ENCODE results near the gene MACF1.

Gene MACF1

GRCh38 chr1:39293375-39294070 is 89.0 kb downstream of the MACF1 start:
- 83% methylated on average over 1 of the region's 3 CpGs for WGBS (ENCODE audit: insufficient coverage)
- no peak for DNase-seq
- H3K27ac ChIP-seq (ENCODE audit: insufficient read depth in 1 of 2, low read depth in 1 of 2, low read length in 2 of 2, poor library complexity in 1 of 2, severe bottlenecking in 2 of 2): no peak overlapping the region
- ChIA-PET POLR2A (no interaction called here), CTCF (interaction anchor here (0.8 to 1.9 kb wide), 3 partner anchors 18 to 195 kb away, joined by 3 to 5 read pairs (median 4); no protein-coding TSS in a partner anchor)
- H3K9me3 ChIP-seq (ENCODE audit: control extremely low read depth in 1 of 5, control insufficient read depth in 4 of 5, insufficient read depth in 2 of 5, low read depth in 1 of 5, low read length in 4 of 5): no peaks in the 10 kb centered on the region
- H3K4me3 ChIP-seq (ENCODE audit: control insufficient read depth in 1 of 7, extremely low read depth in 1 of 7, insufficient read depth in 4 of 7, low read depth in 2 of 7, low read length in 6 of 7): no peak overlapping the region
- H3K4me1 ChIP-seq (ENCODE audit: control extremely low read depth in 1 of 4, control insufficient read depth in 4 of 4, insufficient read depth in 4 of 4, low read length in 3 of 4): no peaks in the 10 kb centered on the region
- peaks cover 30 to 83% (median 64%) of the 10 kb centered on the region in 4 experiments for H3K36me3 ChIP-seq (ENCODE audit: control insufficient read depth in 4 of 4, insufficient read depth in 4 of 4, low read length in 3 of 4)
- H3K27me3 ChIP-seq (replicated peaks in 2 of 5; ENCODE audit: control insufficient read depth in 4 of 5, insufficient read depth in 5 of 5, low read length in 4 of 5): no peaks in the 10 kb centered on the region

- no peaks in the 10 kb centered on the region for H3K9me3 ChIP-seq (ENCODE audit: control extremely low read depth in 1 of 5, control insufficient read depth in 4 of 5, insufficient read depth in 2 of 5, low read depth in 1 of 5, low read length in 4 of 5)
- ChIA-PET POLR2A (no interaction called here), CTCF (no interaction called here)
- no peaks in the 10 kb centered on the region for H3K4me1 ChIP-seq (ENCODE audit: control extremely low read depth in 1 of 4, control insufficient read depth in 4 of 4, insufficient read depth in 4 of 4, low read length in 3 of 4)
- 100% methylated on average over 1 of the region's 1 CpG for WGBS (ENCODE audit: insufficient coverage)
- DNase-seq: no peak
- H3K27me3 ChIP-seq (replicated peaks in 2 of 5; ENCODE audit: control insufficient read depth in 4 of 5, insufficient read depth in 5 of 5, low read length in 4 of 5): no peaks in the 10 kb centered on the region
- H3K27ac ChIP-seq (ENCODE audit: insufficient read depth in 1 of 2, low read depth in 1 of 2, low read length in 2 of 2, poor library complexity in 1 of 2, severe bottlenecking in 2 of 2): no peak overlapping the region
- no peak overlapping the region for H3K4me3 ChIP-seq (ENCODE audit: control insufficient read depth in 1 of 7, extremely low read depth in 1 of 7, insufficient read depth in 4 of 7, low read depth in 2 of 7, low read length in 6 of 7)
- H3K36me3 ChIP-seq (ENCODE audit: control insufficient read depth in 4 of 4, insufficient read depth in 4 of 4, low read length in 3 of 4): peaks cover 32 to 85% (median 66%) of the 10 kb centered on the region in 4 experiments
Measured at GRCh38 chr1:39294531-39294930, 90.0 kb downstream of the MACF1 start.

GRCh38 chr1:39295901-39296300 is 91.4 kb downstream of the MACF1 start:
- no peak overlapping the region for H3K27ac ChIP-seq (ENCODE audit: insufficient read depth in 1 of 2, low read depth in 1 of 2, low read length in 2 of 2, poor library complexity in 1 of 2, severe bottlenecking in 2 of 2)
- ChIA-PET POLR2A (no interaction called here), CTCF (interaction anchor here (1.1 kb wide), 1 partner anchor 196 kb away, joined by 4 read pairs; no protein-coding TSS in a partner anchor)
- H3K9me3 ChIP-seq (ENCODE audit: control extremely low read depth in 1 of 5, control insufficient read depth in 4 of 5, insufficient read depth in 2 of 5, low read depth in 1 of 5, low read length in 4 of 5): no peaks in the 10 kb centered on the region
- H3K4me3 ChIP-seq (ENCODE audit: control insufficient read depth in 1 of 7, extremely low read depth in 1 of 7, insufficient read depth in 4 of 7, low read depth in 2 of 7, low read length in 6 of 7): no peak overlapping the region
- no peak for DNase-seq
- no peaks in the 10 kb centered on the region for H3K27me3 ChIP-seq (replicated peaks in 2 of 5; ENCODE audit: control insufficient read depth in 4 of 5, insufficient read depth in 5 of 5, low read length in 4 of 5)
- H3K4me1 ChIP-seq (ENCODE audit: control extremely low read depth in 1 of 4, control insufficient read depth in 4 of 4, insufficient read depth in 4 of 4, low read length in 3 of 4): no peaks in the 10 kb centered on the region
- peaks cover 38 to 91% (median 76%) of the 10 kb centered on the region in 4 experiments for H3K36me3 ChIP-seq (ENCODE audit: control insufficient read depth in 4 of 4, insufficient read depth in 4 of 4, low read length in 3 of 4)
- WGBS (ENCODE audit: insufficient coverage): no CpG with 5 or more reads among the region's 2 CpGs

- Histone ChIP-seq H3K27ac (ENCODE audit: insufficient read depth in 1 of 2, low read depth in 1 of 2, low read length in 2 of 2, poor library complexity in 1 of 2, severe bottlenecking in 2 of 2) (peak overlapping the region in 1 of 2 experiments; percentile 8), H3K9me3 (ENCODE audit: control extremely low read depth in 1 of 5, control insufficient read depth in 4 of 5, insufficient read depth in 2 of 5, low read depth in 1 of 5, low read length in 4 of 5) (no peaks in the 10 kb centered on the region), H3K4me3 (ENCODE audit: control insufficient read depth in 1 of 7, extremely low read depth in 1 of 7, insufficient read depth in 4 of 7, low read depth in 2 of 7, low read length in 6 of 7) (no peak overlapping the region), H3K36me3 (ENCODE audit: control insufficient read depth in 4 of 4, insufficient read depth in 4 of 4, low read length in 3 of 4) (peaks cover 33 to 89% (median 71%) of the 10 kb centered on the region in 4 experiments), H3K4me1 (ENCODE audit: control extremely low read depth in 1 of 4, control insufficient read depth in 4 of 4, insufficient read depth in 4 of 4, low read length in 3 of 4) (no peaks in the 10 kb centered on the region), H3K27me3 (replicated peaks in 2 of 5; ENCODE audit: control insufficient read depth in 4 of 5, insufficient read depth in 5 of 5, low read length in 4 of 5) (no peaks in the 10 kb centered on the region)
- POLR2A ChIA-PET: no interaction called here
- no peak for DNase-seq
- CTCF ChIA-PET: interaction anchor here (0.8 kb wide), 1 partner anchor 10 kb away, joined by 3 read pairs; no protein-coding TSS in a partner anchor
- 100% methylated on average over 2 of the region's 5 CpGs for WGBS (ENCODE audit: insufficient coverage)
Measured at GRCh38 chr1:39297551-39297950, 93.1 kb downstream of the MACF1 start.

GRCh38 chr1:39301606-39302005 is 97.1 kb downstream of the MACF1 start:
- ChIA-PET POLR2A (no interaction called here), CTCF (no interaction called here)
- no peak overlapping the region for H3K27ac ChIP-seq (ENCODE audit: insufficient read depth in 1 of 2, low read depth in 1 of 2, low read length in 2 of 2, poor library complexity in 1 of 2, severe bottlenecking in 2 of 2)
- DNase-seq: no peak
- no peaks in the 10 kb centered on the region for H3K9me3 ChIP-seq (ENCODE audit: control extremely low read depth in 1 of 5, control insufficient read depth in 4 of 5, insufficient read depth in 2 of 5, low read depth in 1 of 5, low read length in 4 of 5)
- H3K27me3 ChIP-seq (replicated peaks in 2 of 5; ENCODE audit: control insufficient read depth in 4 of 5, insufficient read depth in 5 of 5, low read length in 4 of 5): no peaks in the 10 kb centered on the region
- no peaks in the 10 kb centered on the region for H3K4me1 ChIP-seq (ENCODE audit: control extremely low read depth in 1 of 4, control insufficient read depth in 4 of 4, insufficient read depth in 4 of 4, low read length in 3 of 4)
- no peak overlapping the region for H3K4me3 ChIP-seq (ENCODE audit: control insufficient read depth in 1 of 7, extremely low read depth in 1 of 7, insufficient read depth in 4 of 7, low read depth in 2 of 7, low read length in 6 of 7)
- peaks cover 25 to 80% (median 48%) of the 10 kb centered on the region in 4 experiments for H3K36me3 ChIP-seq (ENCODE audit: control insufficient read depth in 4 of 4, insufficient read depth in 4 of 4, low read length in 3 of 4)
- WGBS (ENCODE audit: insufficient coverage): 100% methylated on average over 3 of the region's 5 CpGs

GRCh38 chr1:39305555-39305954 is 101.1 kb downstream of the MACF1 start:
- H3K4me1 ChIP-seq (ENCODE audit: control extremely low read depth in 1 of 4, control insufficient read depth in 4 of 4, insufficient read depth in 4 of 4, low read length in 3 of 4): no peaks in the 10 kb centered on the region
- CTCF ChIA-PET: no interaction called here
- WGBS (ENCODE audit: insufficient coverage): 88% methylated on average over 1 of the region's 2 CpGs
- H3K36me3 ChIP-seq (ENCODE audit: control insufficient read depth in 4 of 4, insufficient read depth in 4 of 4, low read length in 3 of 4): peaks cover 24 to 78% (median 44%) of the 10 kb centered on the region in 4 experiments
- no peaks in the 10 kb centered on the region for H3K27me3 ChIP-seq (replicated peaks in 2 of 5; ENCODE audit: control insufficient read depth in 4 of 5, insufficient read depth in 5 of 5, low read length in 4 of 5)
- no peak for DNase-seq
- POLR2A ChIA-PET: no interaction called here
- no peaks in the 10 kb centered on the region for H3K9me3 ChIP-seq (ENCODE audit: control extremely low read depth in 1 of 5, control insufficient read depth in 4 of 5, insufficient read depth in 2 of 5, low read depth in 1 of 5, low read length in 4 of 5)
- no peak overlapping the region for H3K4me3 ChIP-seq (ENCODE audit: control insufficient read depth in 1 of 7, extremely low read depth in 1 of 7, insufficient read depth in 4 of 7, low read depth in 2 of 7, low read length in 6 of 7)
- no peak overlapping the region for H3K27ac ChIP-seq (ENCODE audit: insufficient read depth in 1 of 2, low read depth in 1 of 2, low read length in 2 of 2, poor library complexity in 1 of 2, severe bottlenecking in 2 of 2)

GRCh38 chr1:39310015-39310414 is 105.5 kb downstream of the MACF1 start:
- no peak overlapping the region for H3K4me3 ChIP-seq (ENCODE audit: control insufficient read depth in 1 of 7, extremely low read depth in 1 of 7, insufficient read depth in 4 of 7, low read depth in 2 of 7, low read length in 6 of 7)
- H3K4me1 ChIP-seq (ENCODE audit: control extremely low read depth in 1 of 4, control insufficient read depth in 4 of 4, insufficient read depth in 4 of 4, low read length in 3 of 4): no peaks in the 10 kb centered on the region
- POLR2A ChIA-PET: no interaction called here
- peaks cover 28 to 85% (median 57%) of the 10 kb centered on the region in 4 experiments for H3K36me3 ChIP-seq (ENCODE audit: control insufficient read depth in 4 of 4, insufficient read depth in 4 of 4, low read length in 3 of 4)
- no peaks in the 10 kb centered on the region for H3K27me3 ChIP-seq (replicated peaks in 2 of 5; ENCODE audit: control insufficient read depth in 4 of 5, insufficient read depth in 5 of 5, low read length in 4 of 5)
- no peak for DNase-seq
- H3K27ac ChIP-seq (ENCODE audit: insufficient read depth in 1 of 2, low read depth in 1 of 2, low read length in 2 of 2, poor library complexity in 1 of 2, severe bottlenecking in 2 of 2): no peak overlapping the region
- WGBS (ENCODE audit: insufficient coverage): 93% methylated on average over 5 of the region's 6 CpGs
- H3K9me3 ChIP-seq (ENCODE audit: control extremely low read depth in 1 of 5, control insufficient read depth in 4 of 5, insufficient read depth in 2 of 5, low read depth in 1 of 5, low read length in 4 of 5): no peaks in the 10 kb centered on the region
- CTCF ChIA-PET: interaction anchor here (1.1 to 3.4 kb wide), 7 partner anchors 9 to 118 kb away, joined by 3 to 8 read pairs (median 4); no protein-coding TSS in a partner anchor
